Breast epithelium (tissue), 4 donors: ENCODE measurements around the gene ZNF253. TPM values are rescaled to one million over a fixed set of nuclear protein-coding genes. Genes with fewer than 3 reads are reported as not detected.
"Not testable (repeated sequence)": the region's sequence is repeated elsewhere in the genome, so short reads cannot be mapped to it uniquely, and the experiment has no call there.

Source experiments
- DNase-seq, 2 donors: peaks; one replicate each; pipeline ENCODE4 v3.0.0-alpha.2; 2019; ENCODE audit warnings: low spot score in 2 of 2
- H3K27ac ChIP-seq, 2 donors: fragments of 200-600 bp; sonication (generic) in 1 of 2; one replicate each; pipeline ENCODE4 v1.5.1; 2016 to 2019; ENCODE audit warnings: mild to moderate bottlenecking in 1 of 2
- H3K27me3 ChIP-seq, 2 donors: fragments of 200-600 bp; sonication (generic) in 1 of 2; one replicate each; pipeline versions ENCODE4 v1.5.1 to v1.6.0; 2017 to 2019; ENCODE audit warnings: control low read depth in 1 of 2, mild to moderate bottlenecking in 1 of 2
- H3K36me3 ChIP-seq: fragments of 200-600 bp; one replicate; pipeline ENCODE4 v1.5.1; 2019
- H3K4me1 ChIP-seq, 2 donors: fragments of 200-600 bp; sonication (generic); one replicate each; pipeline ENCODE4 v1.5.1; 2016 to 2019; ENCODE audit warnings: control low read depth in 1 of 2
- H3K4me3 ChIP-seq, 3 donors: fragments of 200-600 bp; sonication (generic); 1 replicate in 2 of 3; 2 replicates in 1 of 3; pipeline ENCODE4 v1.5.1; 2016 to 2019; ENCODE audit warnings: mild to moderate bottlenecking in 3 of 3, moderate library complexity in 2 of 3
- H3K9me3 ChIP-seq, 2 donors: fragments of 200-600 bp; sonication (generic) in 1 of 2; one replicate each; pipeline ENCODE4 v1.5.1; 2016 to 2019; ENCODE audit warnings: control low read depth in 1 of 2
- POLR2A ChIP-seq: fragments of 450-650 bp; IDR thresholded peaks from one replicate; pipeline ENCODE4 v1.6.1; 2016; ENCODE audit warnings: antibody characterized with exemption, mild to moderate bottlenecking, moderate library complexity
- POLR2AphosphoS5 ChIP-seq, 3 donors: sonication (generic); formaldehyde crosslinking; IDR thresholded peaks; one replicate each; pipeline ENCODE4 v1.6.1; 2017; ENCODE audit warnings: antibody characterized with exemption in 3 of 3
- intact Hi-C: fragments of 100-400 bp; cut with DNase I; formaldehyde crosslinking; loops from one replicate; pipeline ENCODE4 v1.15.1; 2023; ENCODE audit warnings: low total_unique reads
- total RNA-seq, 3 donors: library from RNA; depleted of rRNA; stranded (reverse); fragments of >200 nt; gene quantifications; one replicate each; pipeline ENCODE4 v1.1.0, GENCODE V29; 2016
- TF ChIP-seq, protein P1 (sequence below), 3 donors: fragments of 450-650 bp; IDR thresholded peaks; one replicate each; pipeline ENCODE4 v1.5.1; 2016 to 2017; ENCODE audit warnings: antibody characterized with exemption in 3 of 3, mild to moderate bottlenecking in 3 of 3, moderate library complexity in 3 of 3

ZNF253 gene
- total RNA-seq, 3 donors from 2014 or later: 6.4 to 25.6 (median 12.8) TPM

DNA sequence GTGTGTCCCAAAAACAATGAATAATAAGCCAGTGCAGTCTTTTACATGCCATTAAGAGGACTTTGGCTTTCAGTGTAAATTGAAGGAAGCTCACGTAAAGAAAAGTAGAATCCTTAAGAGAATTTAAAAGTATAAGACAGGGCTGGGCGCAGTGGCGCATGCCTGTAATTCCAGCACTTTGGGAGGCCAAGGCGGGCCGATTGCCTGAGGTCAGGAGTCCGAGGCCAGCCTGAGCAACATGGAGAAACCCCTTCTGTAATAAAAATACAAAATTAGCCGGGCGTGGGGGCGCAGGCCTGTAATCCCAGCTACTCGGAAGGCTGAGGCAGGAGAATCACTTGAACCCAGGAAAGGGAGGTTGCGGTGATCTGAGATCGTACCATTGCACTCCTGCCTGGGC, 17.9 kb upstream of the ZNF253 start:
- TF ChIP-seq POLR2A: no peak
- TF ChIP-seq, protein P1, sequence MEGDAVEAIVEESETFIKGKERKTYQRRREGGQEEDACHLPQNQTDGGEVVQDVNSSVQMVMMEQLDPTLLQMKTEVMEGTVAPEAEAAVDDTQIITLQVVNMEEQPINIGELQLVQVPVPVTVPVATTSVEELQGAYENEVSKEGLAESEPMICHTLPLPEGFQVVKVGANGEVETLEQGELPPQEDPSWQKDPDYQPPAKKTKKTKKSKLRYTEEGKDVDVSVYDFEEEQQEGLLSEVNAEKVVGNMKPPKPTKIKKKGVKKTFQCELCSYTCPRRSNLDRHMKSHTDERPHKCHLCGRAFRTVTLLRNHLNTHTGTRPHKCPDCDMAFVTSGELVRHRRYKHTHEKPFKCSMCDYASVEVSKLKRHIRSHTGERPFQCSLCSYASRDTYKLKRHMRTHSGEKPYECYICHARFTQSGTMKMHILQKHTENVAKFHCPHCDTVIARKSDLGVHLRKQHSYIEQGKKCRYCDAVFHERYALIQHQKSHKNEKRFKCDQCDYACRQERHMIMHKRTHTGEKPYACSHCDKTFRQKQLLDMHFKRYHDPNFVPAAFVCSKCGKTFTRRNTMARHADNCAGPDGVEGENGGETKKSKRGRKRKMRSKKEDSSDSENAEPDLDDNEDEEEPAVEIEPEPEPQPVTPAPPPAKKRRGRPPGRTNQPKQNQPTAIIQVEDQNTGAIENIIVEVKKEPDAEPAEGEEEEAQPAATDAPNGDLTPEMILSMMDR (IDR thresholded peaks at IDR 0.05): no peak
- no peak for TF ChIP-seq POLR2AphosphoS5 (IDR thresholded peaks at IDR 0.05)
- Histone ChIP-seq H3K27ac (no peak overlapping the region), H3K9me3 (no peaks in the 10 kb centered on the region), H3K4me3 (no peak overlapping the region), H3K4me1 (no peaks in the 10 kb centered on the region), H3K36me3 (no peaks in the 10 kb centered on the region), H3K27me3 (no peaks in the 10 kb centered on the region)
- DNase-seq: no peak
- intact Hi-C loops: no loop called here

DNA sequence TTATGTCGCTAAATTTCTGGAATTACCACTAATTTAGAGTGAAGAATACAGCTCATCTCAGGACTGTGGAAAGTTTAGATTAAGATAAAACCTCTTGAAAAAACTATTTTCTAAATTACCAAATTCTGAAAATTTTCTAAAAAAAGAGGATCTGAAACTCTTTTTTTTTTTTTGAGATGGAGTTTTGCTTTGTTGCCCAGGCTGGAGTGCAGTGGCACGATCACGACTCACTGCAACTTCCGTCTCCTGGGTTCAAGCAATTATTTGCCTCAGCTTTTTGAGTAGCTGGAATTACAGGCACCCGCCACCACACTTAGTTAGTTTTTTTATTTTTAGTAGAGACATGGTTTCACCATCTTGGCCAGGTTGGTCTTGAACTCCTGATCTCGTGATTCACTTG, 16.6 kb upstream of the ZNF253 start:
- H3K27me3 ChIP-seq: no peaks in the 10 kb centered on the region
- H3K27ac ChIP-seq: no peak overlapping the region
- no peaks in the 10 kb centered on the region for H3K36me3 ChIP-seq
- no peak overlapping the region for H3K4me3 ChIP-seq
- TF ChIP-seq, protein P1 (IDR thresholded peaks at IDR 0.05): no peak
- TF ChIP-seq POLR2AphosphoS5 (IDR thresholded peaks at IDR 0.05): no peak
- no peak for TF ChIP-seq POLR2A
- intact Hi-C loops: no loop called here
- H3K4me1 ChIP-seq: no peaks in the 10 kb centered on the region
- DNase-seq: no peak
- no peaks in the 10 kb centered on the region for H3K9me3 ChIP-seq

DNA sequence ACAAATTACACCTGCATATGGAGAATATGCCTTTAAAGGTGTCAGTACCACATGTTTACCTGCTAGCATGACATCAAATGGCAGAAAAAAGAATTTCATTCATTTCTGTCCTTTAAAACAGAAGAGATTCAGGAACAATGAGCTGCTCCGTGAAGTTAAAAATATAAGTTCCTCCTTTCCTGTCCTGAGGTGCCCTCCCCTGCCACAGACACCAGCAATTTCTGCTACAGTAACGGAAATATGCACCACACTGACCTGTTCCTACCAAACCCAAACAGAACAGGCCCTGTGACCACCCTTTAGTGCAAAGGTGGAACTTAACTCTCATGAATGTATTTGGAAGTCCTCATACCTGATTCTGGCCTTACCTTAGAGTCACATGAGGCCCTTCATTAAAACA, 13.9 kb upstream of the ZNF253 start:
- intact Hi-C loops, H3K4me3 ChIP-seq, H3K27me3 ChIP-seq, H3K9me3 ChIP-seq, H3K4me1 ChIP-seq, H3K36me3 ChIP-seq, H3K27ac ChIP-seq, DNase-seq: not testable (repeated sequence)

DNA sequence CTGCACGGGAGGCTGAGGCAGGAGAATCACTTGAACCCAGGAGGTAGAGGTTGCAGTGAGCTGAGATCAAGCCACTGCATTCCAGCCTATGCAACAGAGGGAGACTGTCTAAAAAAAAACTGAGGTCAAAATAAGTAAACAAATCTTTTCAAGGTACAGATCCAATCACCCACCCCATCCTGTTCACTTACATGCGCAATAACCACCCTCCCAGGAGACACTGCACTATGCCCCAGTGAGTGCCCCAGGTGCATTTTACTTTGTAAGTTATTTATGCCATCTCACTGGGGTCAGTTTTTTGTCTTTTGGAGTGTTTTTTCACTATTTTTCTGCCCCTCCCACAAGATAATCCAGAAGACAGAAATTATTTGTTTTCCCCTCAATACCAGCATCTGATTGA, 6.9 kb upstream of the ZNF253 start:
- TF ChIP-seq POLR2AphosphoS5 (IDR thresholded peaks at IDR 0.05): no peak
- TF ChIP-seq POLR2A: no peak
- TF ChIP-seq, protein P1 (IDR thresholded peaks at IDR 0.05): no peak
- no peak overlapping the region for H3K4me3 ChIP-seq
- H3K27me3 ChIP-seq: no peaks in the 10 kb centered on the region
- no peaks in the 10 kb centered on the region for H3K4me1 ChIP-seq
- DNase-seq: no peak
- H3K36me3 ChIP-seq: no peaks in the 10 kb centered on the region
- intact Hi-C loops: no loop called here
- no peak overlapping the region for H3K27ac ChIP-seq
- H3K9me3 ChIP-seq: no peaks in the 10 kb centered on the region

DNA sequence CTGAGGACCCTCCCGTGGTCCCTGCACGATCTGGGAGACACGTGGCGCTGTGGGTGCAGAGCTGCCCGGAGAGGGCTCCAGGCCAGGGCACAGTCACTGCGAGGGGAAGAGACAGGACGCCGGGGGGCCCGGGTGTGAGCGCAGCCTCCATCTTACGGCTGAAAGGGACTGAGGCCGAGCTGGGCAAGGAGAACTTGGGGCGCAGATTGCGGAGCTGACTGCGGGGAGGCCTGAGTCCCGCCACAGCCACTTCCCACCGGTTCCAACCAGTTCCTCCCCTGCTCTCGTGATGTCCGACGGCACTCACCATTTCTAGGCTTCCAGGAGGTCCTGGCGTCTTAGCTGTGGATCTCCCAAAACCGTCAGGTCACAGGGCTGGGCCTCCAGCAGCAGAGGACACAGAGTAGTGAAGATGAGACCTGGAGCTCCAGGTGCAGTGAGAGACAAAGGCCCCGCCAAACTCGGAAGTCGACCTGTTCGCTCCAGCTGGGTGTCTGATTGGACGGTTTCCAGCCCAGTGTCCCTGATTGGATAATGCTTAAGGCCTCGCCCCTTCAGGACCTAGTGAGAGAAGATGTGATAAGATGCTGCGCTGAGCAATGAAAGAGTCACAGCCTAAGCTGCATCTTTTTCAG, 4.8 kb upstream of the ZNF253 start:
- no peaks in the 10 kb centered on the region for H3K27me3 ChIP-seq
- TF ChIP-seq, protein P1 (IDR thresholded peaks at IDR 0.05): no peak
- TF ChIP-seq POLR2A (no peak), POLR2AphosphoS5 (IDR thresholded peaks at IDR 0.05) (no peak)
- no peak overlapping the region for H3K27ac ChIP-seq
- H3K4me3 ChIP-seq: peak overlapping the region; percentile 13 to 44 (median 37)
- intact Hi-C loops: no loop called here
- no peaks in the 10 kb centered on the region for H3K36me3 ChIP-seq
- DNase-seq: peak in 1 of 2 donors; percentile 73
- no peaks in the 10 kb centered on the region for H3K4me1 ChIP-seq
- no peaks in the 10 kb centered on the region for H3K9me3 ChIP-seq
